H1 (cell line): ENCODE measurements around the gene SMC6. TPM values are rescaled to one million over a fixed set of nuclear protein-coding genes. Genes with fewer than 3 reads are reported as not detected.

Experiments
- CTCF ChIA-PET: fragments of 300-600 bp; sonication (Branson Sonifier 250); formaldehyde crosslinking; loops from one replicate; lab custom pipeline; 2021; ENCODE audit not compliant: partially characterized antibody; lab: Charles Lee
- POLR2A ChIA-PET: fragments of 300-600 bp; sonication (Branson Sonifier 250); formaldehyde crosslinking; loops from one replicate; lab custom pipeline; 2021; ENCODE audit warnings: inconsistent platforms; ENCODE audit not compliant: partially characterized antibody; lab: Charles Lee
- DNase-seq, 2 experiments: peaks; one replicate each; pipeline versions ENCODE4 v3.0.0 to v3.0.0-alpha.2; 2010 to 2022; ENCODE audit warnings: low spot score in 2 of 2, low read depth in 1 of 2, mixed read lengths in 1 of 2
- FAIRE-seq: peaks from 2 replicates; lab custom pipeline; 2011; peaks lifted over from hg19 to GRCh38; lab: Jason Lieb, UNC
- H2AFZ ChIP-seq: 2 replicates; pipeline ENCODE4 v1.8.1; 2012; ENCODE audit warnings: low read length, inconsistent platforms
- H2AK5ac ChIP-seq: 2 replicates; pipeline ENCODE4 v1.6.1; 2013; ENCODE audit warnings: low read depth, low read length
- H2BK120ac ChIP-seq: replicated peaks from 2 replicates; pipeline ENCODE3; 2013; ENCODE audit warnings: low read depth, low read length, inconsistent platforms
- H2BK12ac ChIP-seq: 2 replicates; pipeline ENCODE4 v1.6.1; 2013; ENCODE audit warnings: low read depth, low read length
- H2BK15ac ChIP-seq: 2 replicates; pipeline ENCODE4 v1.6.1; 2013; ENCODE audit warnings: low read length
- H2BK20ac ChIP-seq: 2 replicates; pipeline ENCODE4 v1.6.1; 2013; ENCODE audit warnings: low read length
- H2BK5ac ChIP-seq: 2 replicates; pipeline ENCODE4 v1.6.1; 2013; ENCODE audit warnings: low read depth, low read length
- H3K14ac ChIP-seq: 2 replicates; pipeline ENCODE4 v1.6.1; 2013; ENCODE audit warnings: inconsistent platforms; ENCODE audit not compliant: insufficient read length
- H3K18ac ChIP-seq: 2 replicates; pipeline ENCODE4 v1.6.1; 2013; ENCODE audit warnings: low read length; ENCODE audit errors: extremely low read depth
- H3K23ac ChIP-seq: 2 replicates; pipeline ENCODE4 v1.6.1; 2013; ENCODE audit warnings: inconsistent platforms; ENCODE audit not compliant: insufficient read length
- H3K23me2 ChIP-seq: 2 replicates; pipeline ENCODE4 v1.6.1; 2013; ENCODE audit warnings: low read depth, low read length
- H3K27ac ChIP-seq: 2 replicates; pipeline ENCODE4 v1.6.1; 2011; ENCODE audit warnings: low read depth, low read length, inconsistent platforms
- H3K27me3 ChIP-seq, 4 experiments: replicated peaks in 1 of 4; 1 replicate in 1 of 4; 2 replicates in 3 of 4; pipeline versions ENCODE4 v1.6.1 to v1.8.1; 2011 to 2013; ENCODE audit warnings: low read length in 3 of 4, mild to moderate bottlenecking in 3 of 4, inconsistent platforms in 2 of 4, mixed read lengths in 2 of 4, moderate library complexity in 1 of 4; ENCODE audit not compliant: control insufficient read depth in 3 of 4, insufficient read depth in 3 of 4; ENCODE audit errors: extremely low read depth in 1 of 4
- H3K36me3 ChIP-seq, 4 experiments: 2 replicates each; pipeline versions ENCODE4 v1.6.1 to v1.8.1; 2011 to 2013; ENCODE audit warnings: mild to moderate bottlenecking in 4 of 4, low read length in 3 of 4, moderate library complexity in 2 of 4, control low read depth in 1 of 4, inconsistent platforms in 1 of 4; ENCODE audit not compliant: insufficient read depth in 4 of 4, control insufficient read depth in 2 of 4
- H3K4ac ChIP-seq: replicated peaks from 2 replicates; pipeline ENCODE3; 2013; ENCODE audit warnings: low read length, low read depth, mixed read lengths, inconsistent platforms; ENCODE audit not compliant: insufficient read length
- H3K4me1 ChIP-seq, 4 experiments: replicated peaks in 1 of 4; 1 replicate in 1 of 4; 2 replicates in 3 of 4; pipeline versions ENCODE4 v1.6.1 to v1.8.1; 2011 to 2013; ENCODE audit warnings: low read length in 3 of 4, inconsistent platforms in 2 of 4, mixed read lengths in 1 of 4; ENCODE audit not compliant: insufficient read depth in 4 of 4, control insufficient read depth in 3 of 4
- H3K4me2 ChIP-seq, 2 experiments: 2 replicates each; pipeline versions ENCODE4 v1.6.1 to v1.8.1; 2011 to 2013; ENCODE audit warnings: low read depth in 2 of 2, low read length in 2 of 2, control low read depth in 1 of 2, inconsistent platforms in 1 of 2, mild to moderate bottlenecking in 1 of 2; ENCODE audit not compliant: insufficient read depth in 1 of 2
- H3K4me3 ChIP-seq, 4 experiments: fragments of 200-600, 300-600 bp in 1 of 4; sonication (generic), shearing (Covaris generic), sonication (Bioruptor Twin) in 1 of 4; 2 replicates each; pipeline versions ENCODE4 v1.5.1 to v1.8.1; 2011 to 2016; ENCODE audit warnings: low read length in 4 of 4, low read depth in 3 of 4, control low read depth in 2 of 4, inconsistent platforms in 2 of 4, mild to moderate bottlenecking in 2 of 4, mixed read lengths in 1 of 4, moderate library complexity in 1 of 4; ENCODE audit not compliant: insufficient read depth in 2 of 4; ENCODE audit errors: extremely low read depth in 1 of 4
- H3K56ac ChIP-seq: replicated peaks from 2 replicates; pipeline ENCODE3; 2013; ENCODE audit warnings: low read depth, mild to moderate bottlenecking, mixed read lengths, low read length, inconsistent platforms; ENCODE audit not compliant: insufficient read length
- H3K79me1 ChIP-seq: 2 replicates; pipeline ENCODE4 v1.6.1; 2013; ENCODE audit warnings: low read depth, low read length, control low read depth
- H3K79me2 ChIP-seq, 2 experiments: 2 replicates each; pipeline versions ENCODE4 v1.6.1 to v1.8.1; 2012 to 2013; ENCODE audit warnings: low read length in 2 of 2, mild to moderate bottlenecking in 2 of 2, inconsistent platforms in 1 of 2; ENCODE audit not compliant: insufficient read depth in 2 of 2, control insufficient read depth in 1 of 2
- H3K9ac ChIP-seq, 4 experiments: replicated peaks in 1 of 4; 1 replicate in 1 of 4; 2 replicates in 3 of 4; pipeline versions ENCODE4 v1.6.1 to v1.8.1; 2011 to 2013; ENCODE audit warnings: low read depth in 3 of 4, low read length in 3 of 4, control low read depth in 2 of 4, mild to moderate bottlenecking in 2 of 4, moderate library complexity in 2 of 4, inconsistent platforms in 1 of 4; ENCODE audit errors: extremely low read depth in 1 of 4
- H3K9me3 ChIP-seq, 2 experiments: 2 replicates each; pipeline versions ENCODE4 v1.6.1 to v1.8.1; 2012 to 2013; ENCODE audit warnings: mild to moderate bottlenecking in 2 of 2, moderate library complexity in 2 of 2, control low read depth in 1 of 2, inconsistent platforms in 1 of 2, low read depth in 1 of 2, low read length in 1 of 2, mixed read lengths in 1 of 2; ENCODE audit not compliant: insufficient read depth in 2 of 2
- H4K20me1 ChIP-seq, 2 experiments: replicated peaks in 1 of 2; 2 replicates each; pipeline versions ENCODE3 to v1.8.1; 2011 to 2013; ENCODE audit warnings: inconsistent platforms in 2 of 2, low read length in 2 of 2, mild to moderate bottlenecking in 1 of 2; ENCODE audit not compliant: insufficient read depth in 2 of 2, control insufficient read depth in 1 of 2
- H4K5ac ChIP-seq: 2 replicates; pipeline ENCODE4 v1.6.1; 2013; ENCODE audit warnings: low read length, low read depth, mixed read lengths, inconsistent platforms; ENCODE audit not compliant: insufficient read length
- H4K8ac ChIP-seq: 2 replicates; pipeline ENCODE4 v1.8.0; 2013; ENCODE audit warnings: mild to moderate bottlenecking, moderate library complexity, low read length, inconsistent platforms; ENCODE audit not compliant: insufficient read depth; ENCODE audit errors: extremely low read depth
- H4K91ac ChIP-seq: replicated peaks from 2 replicates; pipeline ENCODE3; 2013; ENCODE audit warnings: low read length, mixed read lengths, inconsistent platforms; ENCODE audit not compliant: insufficient read length
- CTBP2 ChIP-seq: IDR thresholded peaks from 2 replicates; pipeline ENCODE4 v1.7.0; 2011; ENCODE audit warnings: borderline replicate concordance, mild to moderate bottlenecking, moderate library complexity, mixed read lengths, low read length; ENCODE audit not compliant: insufficient read depth, insufficient read length
- JUN ChIP-seq: IDR thresholded peaks from 2 replicates; pipeline ENCODE4 v1.6.1; 2011; ENCODE audit warnings: low read depth, mild to moderate bottlenecking, improper control_type of control experiment, low read length
- JUND ChIP-seq: IDR thresholded peaks from 2 replicates; pipeline ENCODE4 v1.6.1; 2011; ENCODE audit warnings: mild to moderate bottlenecking, improper control_type of control experiment, low read length
- SIN3A ChIP-seq, 2 experiments: IDR thresholded peaks in 1 of 2; conservative IDR thresholded peaks in 1 of 2; 2 replicates each; pipeline ENCODE4 v1.6.1; 2011 to 2012; ENCODE audit warnings: low read length in 2 of 2, improper control_type of control experiment in 1 of 2, low read depth in 1 of 2, mild to moderate bottlenecking in 1 of 2
- SP1 ChIP-seq: IDR thresholded peaks from 2 replicates; pipeline ENCODE4 v1.6.1; 2011; ENCODE audit warnings: low read depth, low read length
- TCF12 ChIP-seq: IDR thresholded peaks from 2 replicates; pipeline ENCODE4 v1.6.1; 2011; ENCODE audit warnings: low read depth, mild to moderate bottlenecking, low read length
- WGBS, 2 experiments: shearing (Covaris generic) in 1 of 2; methylation state at CpG; one replicate each; pipeline versions ENCODE4 v1.1.6 to v1.1.7; 2013 to 2015; ENCODE audit warnings: low lambda C conversion rate in 2 of 2, mixed read lengths in 2 of 2, inconsistent platforms in 1 of 2, low coverage in 1 of 2, missing lambda C conversion rate in 1 of 2; ENCODE audit not compliant: insufficient replicate concordance in 2 of 2, insufficient coverage in 1 of 2, insufficient read length in 1 of 2; ENCODE audit errors: extremely low coverage in 1 of 2, missing lambda C conversion rate in 1 of 2; 5-methylcytosine and 5-hydroxymethylcytosine counted together
- polyA plus RNA-seq, 7 experiments: library from polyadenylated mRNA; depleted of rRNA in 3 of 7; stranded (reverse) in 5 of 7; unstranded in 2 of 7; fragments of >200 nt in 5 of 7; fragments of 200-250 nt in 2 of 7; gene quantifications; 1 replicate in 5 of 7; 2 replicates in 1 of 7; 4 replicates in 1 of 7; pipeline versions ENCODE4 v1.2.1 to v1.2.3, GENCODE V29; 2011 to 2013; ENCODE audit warnings: missing spikeins in 2 of 7, mixed read lengths in 2 of 7
- total RNA-seq: library from RNA; stranded (reverse); fragmentation: NEBNext Ultra II Directional; extraction: Animal tissue kit (Norgen Biotek cat#: 25700); gene quantifications from 2 replicates; pipeline ENCODE4 v1.2.1, GENCODE V29; 2021
- TF ChIP-seq, protein P1 (sequence below), 3 experiments: IDR thresholded peaks; 1 replicate in 2 of 3; 2 replicates in 1 of 3; pipeline versions ENCODE4 v1.5.1 to v1.6.1; 2011; ENCODE audit warnings: low read length in 3 of 3, mild to moderate bottlenecking in 3 of 3, inconsistent platforms in 2 of 3, low read depth in 1 of 3, moderate library complexity in 1 of 3; ENCODE audit not compliant: insufficient read depth in 1 of 3; ENCODE audit errors: control extremely low read depth in 1 of 3
- TF ChIP-seq, protein P2 (sequence below): IDR thresholded peaks from 2 replicates; pipeline ENCODE4 v1.6.1; 2012; ENCODE audit warnings: low read length, inconsistent platforms

Gene SMC6
- total and polyA plus RNA-seq, 2 of the 8 experiments (the other 6 are each of a cell fraction or from before 2014, with no cell fraction given), result 9.7 to 49.5 TPM

DNA sequence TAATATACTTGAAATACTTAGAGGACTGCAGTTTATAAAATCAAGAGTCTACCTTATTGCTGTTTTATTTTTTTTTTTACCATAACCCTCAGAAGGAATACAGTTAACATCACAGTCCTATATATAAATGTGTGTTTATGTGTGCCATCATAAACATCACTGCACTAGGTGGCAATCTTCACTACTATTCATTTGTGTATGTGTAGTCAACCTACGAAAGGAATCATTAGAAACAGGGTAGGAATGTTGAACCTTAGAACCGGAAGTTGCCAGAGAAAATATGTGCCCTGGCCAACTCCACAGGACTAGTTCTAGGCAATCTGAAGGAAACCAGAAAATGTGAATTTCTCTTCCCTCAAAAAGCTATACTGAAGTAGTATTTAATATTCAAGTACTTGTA is 3.7 kb upstream of the SMC6 start:
- no peak overlapping the region for H3K4me2 ChIP-seq
- CTCF ChIA-PET, result interaction anchor here (0.9 kb wide), 1 partner anchor 10 kb away, joined by 3 read pairs; no protein-coding TSS in a partner anchor
- 85% methylated on average over 2 of the region's 2 CpGs; no CpG with 5 or more reads in 1 of the 2 experiments for WGBS, 2 experiments
- TF ChIP-seq SP1 (no peak), CTBP2 (no peak), JUND (no peak), TCF12 (no peak), SIN3A (conservative IDR thresholded peaks at IDR 0.05 in 1 of 2, IDR thresholded peaks at IDR 0.05 in 1 of 2; ENCODE audit: low read depth in 1 of 2, low read length in 2 of 2) (no peak), JUN (no peak)
- TF ChIP-seq, protein P1, sequence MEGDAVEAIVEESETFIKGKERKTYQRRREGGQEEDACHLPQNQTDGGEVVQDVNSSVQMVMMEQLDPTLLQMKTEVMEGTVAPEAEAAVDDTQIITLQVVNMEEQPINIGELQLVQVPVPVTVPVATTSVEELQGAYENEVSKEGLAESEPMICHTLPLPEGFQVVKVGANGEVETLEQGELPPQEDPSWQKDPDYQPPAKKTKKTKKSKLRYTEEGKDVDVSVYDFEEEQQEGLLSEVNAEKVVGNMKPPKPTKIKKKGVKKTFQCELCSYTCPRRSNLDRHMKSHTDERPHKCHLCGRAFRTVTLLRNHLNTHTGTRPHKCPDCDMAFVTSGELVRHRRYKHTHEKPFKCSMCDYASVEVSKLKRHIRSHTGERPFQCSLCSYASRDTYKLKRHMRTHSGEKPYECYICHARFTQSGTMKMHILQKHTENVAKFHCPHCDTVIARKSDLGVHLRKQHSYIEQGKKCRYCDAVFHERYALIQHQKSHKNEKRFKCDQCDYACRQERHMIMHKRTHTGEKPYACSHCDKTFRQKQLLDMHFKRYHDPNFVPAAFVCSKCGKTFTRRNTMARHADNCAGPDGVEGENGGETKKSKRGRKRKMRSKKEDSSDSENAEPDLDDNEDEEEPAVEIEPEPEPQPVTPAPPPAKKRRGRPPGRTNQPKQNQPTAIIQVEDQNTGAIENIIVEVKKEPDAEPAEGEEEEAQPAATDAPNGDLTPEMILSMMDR (IDR thresholded peaks at IDR 0.05; ENCODE audit: control extremely low read depth in 1 of 3, insufficient read depth in 1 of 3, low read depth in 1 of 3, low read length in 3 of 3), result no peak
- TF ChIP-seq, protein P2, sequence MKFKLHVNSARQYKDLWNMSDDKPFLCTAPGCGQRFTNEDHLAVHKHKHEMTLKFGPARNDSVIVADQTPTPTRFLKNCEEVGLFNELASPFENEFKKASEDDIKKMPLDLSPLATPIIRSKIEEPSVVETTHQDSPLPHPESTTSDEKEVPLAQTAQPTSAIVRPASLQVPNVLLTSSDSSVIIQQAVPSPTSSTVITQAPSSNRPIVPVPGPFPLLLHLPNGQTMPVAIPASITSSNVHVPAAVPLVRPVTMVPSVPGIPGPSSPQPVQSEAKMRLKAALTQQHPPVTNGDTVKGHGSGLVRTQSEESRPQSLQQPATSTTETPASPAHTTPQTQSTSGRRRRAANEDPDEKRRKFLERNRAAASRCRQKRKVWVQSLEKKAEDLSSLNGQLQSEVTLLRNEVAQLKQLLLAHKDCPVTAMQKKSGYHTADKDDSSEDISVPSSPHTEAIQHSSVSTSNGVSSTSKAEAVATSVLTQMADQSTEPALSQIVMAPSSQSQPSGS, result no peak

More for the DNA sequence above, 3.7 kb upstream of the SMC6 start:
- no peak for DNase-seq
- no peak overlapping the region for H3K23ac ChIP-seq
- H3K9me3 ChIP-seq, result no peaks in the 10 kb centered on the region
- no peaks in the 10 kb centered on the region for H3K4me1 ChIP-seq
- no peak overlapping the region for H3K4me3 ChIP-seq
- H3K27me3 ChIP-seq, result no peaks in the 10 kb centered on the region
- H2BK15ac ChIP-seq, result no peak overlapping the region
- peaks cover 0 to 11% (median 5%) of the 10 kb centered on the region in 4 experiments; a peak in 3 of 8 replicates for H3K36me3 ChIP-seq
- no peak overlapping the region for H3K27ac ChIP-seq
- H2BK20ac ChIP-seq, result no peak overlapping the region
- H2BK120ac ChIP-seq, result no peak overlapping the region
- no peak overlapping the region for H3K56ac ChIP-seq
- POLR2A ChIA-PET, result no interaction called here
- no peaks in the 10 kb centered on the region for H4K20me1 ChIP-seq
- no peak overlapping the region for H2AFZ ChIP-seq
- no peak overlapping the region for H2AK5ac ChIP-seq
- peaks cover 3% of the 10 kb centered on the region; the same call in 1 of the 2 replicates for H3K23me2 ChIP-seq
- H2BK5ac ChIP-seq, result no peak overlapping the region
- H3K9ac ChIP-seq, result no peak overlapping the region
- H4K8ac ChIP-seq, result no peak overlapping the region
- no peak for FAIRE-seq
- H3K79me2 ChIP-seq, result peaks cover 4 to 70% of the 10 kb centered on the region in 2 experiments; a peak in 3 of 4 replicates
- 0 out of 2 replicates have a peak, but pooled peaks cover 2% of the 10 kb centered on the region for H3K79me1 ChIP-seq
- H3K14ac ChIP-seq, result no peak overlapping the region
- H2BK12ac ChIP-seq, result no peak overlapping the region
- no peak overlapping the region for H4K5ac ChIP-seq
- no peak overlapping the region for H3K4ac ChIP-seq
- H4K91ac ChIP-seq, result no peak overlapping the region
- no peak overlapping the region for H3K18ac ChIP-seq
